Measurements from ENCODE around the gene SPP2.

Gene SPP2

DNA sequence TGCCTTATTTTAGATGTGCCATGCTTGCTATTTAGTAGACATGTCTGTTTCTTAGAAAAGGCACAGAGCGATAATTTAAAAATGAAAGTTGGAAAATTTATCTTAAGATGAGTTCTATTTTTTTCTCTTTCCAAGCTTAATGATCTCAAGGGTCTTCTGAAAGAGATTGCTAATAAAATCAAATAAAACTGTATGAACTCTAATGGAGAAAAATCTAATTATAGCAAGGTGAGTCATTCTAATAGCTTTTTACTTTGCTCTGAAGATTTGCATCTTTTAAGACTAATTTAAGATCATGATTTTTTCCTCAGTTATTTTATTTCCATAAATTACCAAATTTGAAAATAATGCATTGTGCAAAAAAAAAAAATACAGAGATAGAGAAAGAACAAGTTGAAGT is 36.1 kb upstream of the SPP2 start:
- POLR2A ChIA-PET: no interaction called here
- TF ChIP-seq SUZ12 (IDR thresholded peaks at IDR 0.05): no peak
- CTCF ChIA-PET: interaction anchor here (0.6 kb wide), 1 partner anchor 517 kb away, joined by 3 read pairs; no protein-coding TSS in a partner anchor
- no peak for DNase-seq (ENCODE audit: extremely low spot score)

DNA sequence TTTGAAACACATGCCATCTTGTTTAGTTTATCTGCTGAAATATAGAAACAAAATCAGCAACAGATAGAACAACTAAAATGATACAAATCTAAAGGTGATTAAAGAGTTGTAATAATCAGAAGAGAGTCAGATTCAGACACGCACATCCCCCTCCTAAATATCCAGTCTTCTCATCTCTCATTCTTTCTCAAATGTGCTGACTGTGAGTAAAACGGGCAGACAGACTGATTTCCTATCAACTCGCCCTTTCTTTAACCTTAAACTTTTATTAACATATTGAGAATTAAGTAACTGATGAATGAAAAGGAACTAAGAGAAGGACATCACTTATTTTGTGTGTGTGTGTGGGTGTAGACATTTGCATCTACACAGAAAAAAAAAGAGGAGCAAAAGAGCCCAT is 34.6 kb upstream of the SPP2 start:
- no peak for DNase-seq (ENCODE audit: extremely low spot score)
- POLR2A ChIA-PET: no interaction called here
- TF ChIP-seq, protein P1, sequence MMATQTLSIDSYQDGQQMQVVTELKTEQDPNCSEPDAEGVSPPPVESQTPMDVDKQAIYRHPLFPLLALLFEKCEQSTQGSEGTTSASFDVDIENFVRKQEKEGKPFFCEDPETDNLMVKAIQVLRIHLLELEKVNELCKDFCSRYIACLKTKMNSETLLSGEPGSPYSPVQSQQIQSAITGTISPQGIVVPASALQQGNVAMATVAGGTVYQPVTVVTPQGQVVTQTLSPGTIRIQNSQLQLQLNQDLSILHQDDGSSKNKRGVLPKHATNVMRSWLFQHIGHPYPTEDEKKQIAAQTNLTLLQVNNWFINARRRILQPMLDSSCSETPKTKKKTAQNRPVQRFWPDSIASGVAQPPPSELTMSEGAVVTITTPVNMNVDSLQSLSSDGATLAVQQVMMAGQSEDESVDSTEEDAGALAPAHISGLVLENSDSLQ (IDR thresholded peaks at IDR 0.05): no peak
- TF ChIP-seq ARNT (IDR thresholded peaks at IDR 0.05) (no peak), SUZ12 (IDR thresholded peaks at IDR 0.05) (no peak), LEF1 (IDR thresholded peaks at IDR 0.05; ENCODE audit: borderline replicate concordance) (no peak), FOXM1 (IDR thresholded peaks at IDR 0.05; ENCODE audit: borderline replicate concordance) (no peak), BHLHE40 (IDR thresholded peaks at IDR 0.05; ENCODE audit: borderline replicate concordance) (no peak), ZNF384 (IDR thresholded peaks at IDR 0.05) (no peak), L3MBTL2 (conservative IDR thresholded peaks at IDR 0.05) (no peak), CTBP1 (IDR thresholded peaks at IDR 0.05; ENCODE audit: borderline replicate concordance) (no peak), HDGF (IDR thresholded peaks at IDR 0.05; ENCODE audit: borderline replicate concordance) (no peak), ELF4 (IDR thresholded peaks at IDR 0.05) (no peak), SP1 (IDR thresholded peaks at IDR 0.05) (no peak), NFRKB (IDR thresholded peaks at IDR 0.05) (no peak), TARDBP (IDR thresholded peaks at IDR 0.05) (no peak), FOXA1 (IDR thresholded peaks at IDR 0.05) (no peak)
- CTCF ChIA-PET: no interaction called here

DNA sequence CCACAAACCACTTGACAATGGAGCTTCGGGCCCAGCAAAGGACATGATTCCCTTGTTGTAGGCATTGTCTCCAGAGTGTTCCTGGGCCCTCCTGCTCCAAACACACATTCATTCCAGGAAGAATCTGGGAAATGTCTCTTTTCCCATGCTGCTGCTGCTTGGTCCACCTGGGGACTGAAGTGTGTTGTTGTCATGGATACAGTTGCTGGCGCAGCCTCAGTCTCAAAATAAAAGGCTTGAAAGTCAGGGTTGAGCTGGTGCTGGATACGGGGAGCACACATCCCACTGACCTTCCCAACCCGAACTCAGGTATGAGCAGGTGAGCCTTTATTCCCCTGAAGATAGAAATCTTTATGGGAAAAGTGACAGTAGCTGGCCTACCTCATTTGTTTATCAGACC is 30.6 kb upstream of the SPP2 start:
- TF ChIP-seq ARNT (IDR thresholded peaks at IDR 0.05) (no peak), FOXA1 (IDR thresholded peaks at IDR 0.05) (no peak), NFRKB (IDR thresholded peaks at IDR 0.05) (no peak), SP1 (IDR thresholded peaks at IDR 0.05) (no peak), CTBP1 (IDR thresholded peaks at IDR 0.05; ENCODE audit: borderline replicate concordance) (no peak), ZNF384 (IDR thresholded peaks at IDR 0.05) (no peak), BHLHE40 (IDR thresholded peaks at IDR 0.05; ENCODE audit: borderline replicate concordance) (no peak), FOXK2 (IDR thresholded peaks at IDR 0.05) (no peak), SUZ12 (IDR thresholded peaks at IDR 0.05) (no peak), HDGF (IDR thresholded peaks at IDR 0.05; ENCODE audit: borderline replicate concordance) (no peak), L3MBTL2 (conservative IDR thresholded peaks at IDR 0.05) (no peak), ELF4 (IDR thresholded peaks at IDR 0.05) (no peak), FOXM1 (IDR thresholded peaks at IDR 0.05; ENCODE audit: borderline replicate concordance) (no peak), LEF1 (IDR thresholded peaks at IDR 0.05; ENCODE audit: borderline replicate concordance) (no peak), TARDBP (IDR thresholded peaks at IDR 0.05) (no peak)
- TF ChIP-seq, protein P1 (IDR thresholded peaks at IDR 0.05): no peak
- CTCF ChIA-PET: no interaction called here
- POLR2A ChIA-PET: no interaction called here
- no peak for DNase-seq (ENCODE audit: extremely low spot score)

DNA sequence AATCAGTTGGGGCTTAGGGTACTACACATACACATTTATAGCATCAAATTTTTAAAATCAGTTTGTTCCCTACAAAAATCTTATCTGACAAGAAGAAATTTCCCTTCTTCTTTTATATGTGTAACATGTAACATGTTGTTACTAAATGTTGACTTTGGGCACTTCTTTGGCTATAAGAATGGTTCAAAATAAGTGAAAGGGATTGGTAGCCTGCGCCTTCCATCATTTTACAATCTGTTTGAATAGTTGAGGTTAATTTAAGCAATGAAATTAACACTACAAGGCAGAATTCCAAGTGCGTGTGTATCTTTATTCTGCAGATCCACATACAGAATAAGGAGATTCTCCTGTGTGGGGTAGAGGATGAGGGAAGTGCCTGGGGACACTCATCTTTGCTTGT is 30.2 kb upstream of the SPP2 start:
- no peak for DNase-seq (ENCODE audit: extremely low spot score)
- ChIA-PET POLR2A (no interaction called here), CTCF (no interaction called here)
- no peak for TF ChIP-seq HDGF (IDR thresholded peaks at IDR 0.05; ENCODE audit: borderline replicate concordance)
- no peak for TF ChIP-seq FOXA1 (IDR thresholded peaks at IDR 0.05)
- no peak for TF ChIP-seq CTBP1 (IDR thresholded peaks at IDR 0.05; ENCODE audit: borderline replicate concordance)
- TF ChIP-seq FOXK2 (IDR thresholded peaks at IDR 0.05): no peak
- no peak for TF ChIP-seq L3MBTL2 (conservative IDR thresholded peaks at IDR 0.05)
- no peak for TF ChIP-seq ELF4 (IDR thresholded peaks at IDR 0.05)
- TF ChIP-seq FOXM1 (IDR thresholded peaks at IDR 0.05; ENCODE audit: borderline replicate concordance): no peak
- no peak for TF ChIP-seq TARDBP (IDR thresholded peaks at IDR 0.05)
- no peak for TF ChIP-seq ARNT (IDR thresholded peaks at IDR 0.05)
- TF ChIP-seq ZNF384 (IDR thresholded peaks at IDR 0.05): no peak
- no peak for TF ChIP-seq BHLHE40 (IDR thresholded peaks at IDR 0.05; ENCODE audit: borderline replicate concordance)
- TF ChIP-seq LEF1 (IDR thresholded peaks at IDR 0.05; ENCODE audit: borderline replicate concordance): no peak

DNA sequence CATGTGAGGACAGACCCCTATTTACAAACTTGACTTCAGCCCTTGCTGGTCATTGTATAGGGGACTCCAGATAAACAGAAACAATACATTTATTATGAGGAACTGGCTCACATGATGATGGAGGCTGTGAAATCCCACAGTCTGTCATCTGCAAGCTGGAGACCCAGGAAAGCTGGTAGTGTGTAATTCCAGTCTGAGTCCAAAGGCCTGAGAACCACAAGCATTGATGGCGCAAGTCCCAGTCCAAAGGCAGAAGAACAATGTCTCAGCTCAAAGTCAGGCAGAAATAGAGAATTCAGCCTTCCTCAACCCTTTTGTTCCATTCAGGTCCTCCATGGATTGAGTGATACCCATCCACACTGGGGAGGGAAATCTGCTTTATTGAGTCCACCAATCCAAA is 28.1 kb upstream of the SPP2 start:
- DNase-seq (ENCODE audit: extremely low spot score): no peak
- TF ChIP-seq TARDBP (IDR thresholded peaks at IDR 0.05) (no peak), SUZ12 (IDR thresholded peaks at IDR 0.05) (no peak)
- CTCF ChIA-PET: no interaction called here
- POLR2A ChIA-PET: no interaction called here

DNA sequence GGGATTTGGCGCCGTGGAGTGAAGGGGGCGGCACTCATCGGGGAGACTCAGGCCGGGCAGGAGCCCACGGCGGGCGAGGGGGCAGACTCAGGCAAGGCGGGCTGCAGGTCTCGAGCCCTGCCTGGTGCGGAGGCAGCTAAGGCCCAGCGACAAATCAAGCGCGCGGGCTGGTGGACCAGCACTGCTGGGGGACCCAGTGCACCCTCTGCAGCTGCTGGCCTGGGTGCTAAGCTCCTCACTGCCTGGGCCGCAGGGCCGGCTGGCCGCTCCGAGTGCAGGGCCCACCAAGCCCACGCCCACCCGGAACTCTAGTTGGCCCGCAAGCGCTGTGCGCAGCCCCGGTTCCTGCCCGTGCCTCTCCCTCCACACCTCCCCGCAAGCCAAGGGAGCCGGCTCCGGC is 26.2 kb upstream of the SPP2 start:
- TF ChIP-seq L3MBTL2 (conservative IDR thresholded peaks at IDR 0.05) (no peak), FOXA1 (IDR thresholded peaks at IDR 0.05) (no peak)
- TF ChIP-seq, protein P1 (IDR thresholded peaks at IDR 0.05): no peak
- ChIA-PET POLR2A (no interaction called here), CTCF (no interaction called here)
- no peak for DNase-seq (ENCODE audit: extremely low spot score)

DNA sequence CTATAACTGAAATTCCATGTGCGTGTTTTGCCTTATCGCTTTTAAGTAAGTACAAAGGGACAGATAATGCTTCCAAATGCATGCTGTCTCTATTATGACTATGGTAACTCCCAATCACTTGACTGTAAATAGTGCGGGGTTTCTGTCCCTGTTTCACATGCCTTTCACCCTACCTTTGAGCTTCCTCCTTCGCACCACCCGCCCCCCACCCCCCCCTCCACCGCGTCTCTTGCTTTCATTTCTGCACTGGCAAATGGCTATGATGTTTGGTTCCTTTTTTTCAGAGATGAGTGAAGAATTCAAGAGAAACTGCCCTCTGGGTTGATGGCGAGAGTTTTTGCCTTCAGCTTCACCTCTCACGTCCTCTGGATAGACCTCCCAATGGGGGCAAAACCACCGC is 25.0 kb upstream of the SPP2 start:
- ChIA-PET CTCF (no interaction called here), POLR2A (no interaction called here)
- TF ChIP-seq ARNT (IDR thresholded peaks at IDR 0.05) (no peak), SP1 (IDR thresholded peaks at IDR 0.05) (no peak), FOXA1 (IDR thresholded peaks at IDR 0.05) (no peak), NFRKB (IDR thresholded peaks at IDR 0.05) (no peak), HDGF (IDR thresholded peaks at IDR 0.05; ENCODE audit: borderline replicate concordance) (no peak)
- no peak for DNase-seq (ENCODE audit: extremely low spot score)

All from HEK293T (cell line).